ENCODE data around the gene NDUFB3.

GRCh38 chr2:201040867-201041628 lies 30.8 kb upstream of the NDUFB3 start:
- TF ChIP-seq CTCF (tag by site-specific recombination; IDR thresholded peaks at IDR 0.05) (no peak), ZNF561 (tag by site-specific recombination; IDR thresholded peaks at IDR 0.05; ENCODE audit: borderline replicate concordance) (no peak), ZSCAN4 (tag by site-specific recombination; IDR thresholded peaks at IDR 0.05) (no peak), ZNF692 (tag by site-specific recombination; IDR thresholded peaks at IDR 0.05) (0 out of 2 replicates have a peak, but pooled peaks have one; percentile 42), ZNF645 (tag by site-specific recombination; IDR thresholded peaks at IDR 0.05) (no peak), ZNF26 (tag by site-specific recombination; IDR thresholded peaks at IDR 0.05) (no peak), ZNF518A (tag by site-specific recombination; conservative IDR thresholded peaks at IDR 0.05; ENCODE audit: low read depth) (no peak), ZNF660 (tag by site-specific recombination; IDR thresholded peaks at IDR 0.05) (no peak), TCF7L2 (IDR thresholded peaks at IDR 0.05; ENCODE audit: borderline replicate concordance, low read depth, low read length) (no peak; the same call in 1 of the 2 replicates)

Data from HEK293 (cell line).